SIG-M5 (cell line): ENCODE data around the gene NMRK2.

Experiments used
- DNase-seq: peaks from one replicate; lab custom pipeline; 2025; lab: John Stamatoyannopoulos, UW

Gene NMRK2

GRCh38 chr19:3981736-3982681 lies 49.1 kb downstream of the NMRK2 start:
- DNase-seq = no peak

- no peak for DNase-seq
Observed at GRCh38 chr19:3982701-3983541, 50.1 kb downstream of the NMRK2 start.

GRCh38 chr19:3983542-3983914 lies 50.7 kb downstream of the NMRK2 start:
- DNase-seq = no peak

GRCh38 chr19:3983936-3984583 lies 51.2 kb downstream of the NMRK2 start:
- no peak for DNase-seq

GRCh38 chr19:3984584-3984907 lies 51.7 kb downstream of the NMRK2 start:
- DNase-seq = no peak

GRCh38 chr19:3984908-3985642 lies 52.2 kb downstream of the NMRK2 start, which contains the start of gene EEF2:
TSS of gene EEF2 (minus strand) at chr19:3985463. CDS start at chr19:3985380, 83 bp downstream.
- DNase-seq = no peak

GRCh38 chr19:3985643-3986259 lies 52.9 kb downstream of the NMRK2 start:
- DNase-seq = no peak

GRCh38 chr19:3986260-3987041 lies 53.6 kb downstream of the NMRK2 start:
- DNase-seq = peak; percentile 52

- no peak for DNase-seq
Observed at GRCh38 chr19:3987619-3988371, 54.9 kb downstream of the NMRK2 start.

GRCh38 chr19:3990815-3991117 lies 57.9 kb downstream of the NMRK2 start:
- DNase-seq = no peak
